Naive thymus-derived CD8-positive, alpha-beta T cell (primary cell): ENCODE results near the gene OCA2. TPM values are rescaled to one million over a fixed set of nuclear protein-coding genes. Genes with fewer than 3 reads are reported as not detected.
"Not testable (repeated sequence)": the region's sequence is repeated elsewhere in the genome, so short reads cannot be mapped to it uniquely, and the experiment has no call there.

Experiments used
- ATAC-seq, 2 donors: fragments of 150-1000 bp; cut with Tn5 transposase in 1 of 2; sonication (Bioruptor Pico), chemical (Tn5 transposase) in 1 of 2; 1 replicate in 1 of 2; 2 replicates in 1 of 2; pipeline ENCODE4 v1.10.0; 2021; ENCODE audit warnings: mild to moderate bottlenecking in 2 of 2, moderate library complexity in 2 of 2
- POLR2A ChIA-PET: fragments of 350-600 bp; sonication (Branson Sonifier 250); formaldehyde crosslinking; loops from one replicate; lab custom pipeline; 2021; ENCODE audit warnings: antibody characterized with exemption; lab: Charles Lee
- DNase-seq, 10 donors: peaks; one replicate each; pipeline versions ENCODE4 v3.0.0 to v3.0.0-alpha.2; 2020 to 2022
- H3K27ac Mint-ChIP-seq, 10 donors: one replicate each; pipeline ENCODE4 v1.8.0; 2020 to 2022; ENCODE audit warnings: mild to moderate bottlenecking in 10 of 10, mixed read lengths in 10 of 10, moderate library complexity in 4 of 10, inconsistent platforms in 1 of 10
- H3K27me3 Mint-ChIP-seq, 5 donors: one replicate each; pipeline ENCODE4 v1.8.0; 2021 to 2022; ENCODE audit warnings: mixed read lengths in 5 of 5
- H3K36me3 Mint-ChIP-seq, 3 donors: one replicate each; pipeline ENCODE4 v1.8.0; 2020 to 2022; ENCODE audit warnings: mixed read lengths in 3 of 3, mild to moderate bottlenecking in 2 of 3, inconsistent platforms in 1 of 3
- H3K4me1 Mint-ChIP-seq, 4 donors: one replicate each; pipeline ENCODE4 v1.8.0; 2021 to 2022; ENCODE audit warnings: mixed read lengths in 4 of 4
- H3K4me3 Mint-ChIP-seq, 10 donors: one replicate each; pipeline ENCODE4 v1.8.0; 2020 to 2022; ENCODE audit warnings: mild to moderate bottlenecking in 10 of 10, mixed read lengths in 10 of 10, moderate library complexity in 6 of 10, inconsistent platforms in 1 of 10
- H3K9me3 Mint-ChIP-seq, 9 donors: one replicate each; pipeline ENCODE4 v1.8.0; 2020 to 2022; ENCODE audit warnings: mixed read lengths in 9 of 9, mild to moderate bottlenecking in 3 of 9, inconsistent platforms in 1 of 9, moderate library complexity in 1 of 9
- polyA plus RNA-seq, 3 donors: library from polyadenylated mRNA; unstranded; fragments of 300-500 nt; fragmentation: Illumina TruSeq; gene quantifications; one replicate each; pipeline ENCODE4 v1.2.3, GENCODE V29; 2021
- total RNA-seq, 8 experiments: library from RNA in 2 of 8; stranded (reverse) in 2 of 8; gene quantifications; one replicate each; pipeline ENCODE4 v1.2.3 and lab custom pipeline; 2021 to 2026

Gene OCA2
- total RNA-seq (not detected), polyA plus RNA-seq (not detected), total RNA-seq (lab: John Stamatoyannopoulos, UW) (0 to 0.09 (median 0) reads per million in 6 experiments)

DNA sequence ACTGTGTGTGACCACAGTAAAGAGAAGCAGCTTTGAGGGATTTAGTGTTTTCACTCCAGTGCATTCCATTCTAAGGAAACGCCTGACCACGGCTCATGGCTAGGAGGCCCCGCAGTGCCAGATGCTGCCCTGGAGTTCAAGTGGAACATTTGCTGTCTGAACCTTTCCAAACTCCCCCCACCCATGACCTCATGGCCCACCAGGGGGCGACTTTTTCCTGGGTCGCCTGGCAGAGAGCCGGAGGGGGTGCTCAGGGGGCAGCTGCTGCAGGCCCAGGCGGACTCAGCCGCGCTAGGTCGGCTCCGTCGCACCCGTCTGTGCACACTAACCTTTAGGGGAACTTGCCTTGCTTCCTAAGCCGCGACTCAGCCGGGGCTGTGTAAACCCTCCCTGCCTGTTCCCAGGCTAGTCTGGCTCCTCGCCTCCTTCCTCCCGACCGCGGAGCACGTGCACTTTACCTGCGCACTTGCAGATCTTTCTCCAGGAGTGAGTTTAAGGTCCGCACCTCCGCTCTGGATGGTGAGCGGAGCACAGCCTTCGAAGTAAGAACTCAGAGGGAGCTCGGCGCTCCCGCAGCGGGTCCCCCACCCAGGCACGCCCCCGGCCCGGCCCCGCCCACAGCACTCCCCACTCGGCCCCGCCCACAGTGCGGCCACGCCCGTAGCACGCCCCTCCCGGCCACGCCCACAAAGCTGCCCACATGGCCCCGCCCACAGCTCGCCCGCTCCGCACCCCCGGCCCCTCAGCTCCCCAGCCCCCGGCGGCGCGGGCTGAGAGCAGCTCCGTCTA, at the start of gene OCA2:
TSS of gene OCA2 (minus strand) at position 550 of the 789 bp plus-strand sequence. CDS start 17,441 bp downstream, outside the sequence.
- H3K4me3 Mint-ChIP-seq, result peak within 1 kb of the TSS; percentile 0 to 85 (median 79)
- H3K4me1 Mint-ChIP-seq, result peaks cover 22 to 36% (median 32%) of the 10 kb centered on the region in 4 donors
- POLR2A ChIA-PET, result no interaction called here
- ATAC-seq (peak; percentile 10 to 26), DNase-seq (peak; percentile 51 to 74 (median 61))
- H3K27ac Mint-ChIP-seq, result peak within 1 kb of the TSS in 4 of 10 donors; percentile 4 to 41 (median 20)
- peaks cover 30 to 77% (median 50%) of the 10 kb centered on the region in 5 donors for H3K27me3 Mint-ChIP-seq
- H3K9me3 Mint-ChIP-seq, result peaks cover 0 to 3% (median 0%) of the 10 kb centered on the region in 9 donors
- H3K36me3 Mint-ChIP-seq, result peaks cover 0 to 15% (median 0%) of the 10 kb centered on the region in 3 donors

- DNase-seq (no peak), ATAC-seq (no peak)
- POLR2A ChIA-PET, result no interaction called here
- peaks cover 7 to 28% (median 13%) of the 10 kb centered on the region in 9 donors for H3K9me3 Mint-ChIP-seq
- no peak overlapping the region for H3K4me3 Mint-ChIP-seq
- H3K27ac Mint-ChIP-seq, result peak overlapping the region in 4 of 10 donors; percentile 9 to 85 (median 36)
- no peaks in the 10 kb centered on the region for H3K27me3 Mint-ChIP-seq
- H3K36me3 Mint-ChIP-seq, result peaks cover 20 to 70% (median 55%) of the 10 kb centered on the region in 3 donors
- peaks cover 0 to 2% (median 0%) of the 10 kb centered on the region in 4 donors for H3K4me1 Mint-ChIP-seq
Observed at GRCh38 chr15:28147801-28148200, 48.7 kb upstream of the OCA2 start.

GRCh38 chr15:28145419-28145818, 46.3 kb upstream of the OCA2 start:
- not testable (repeated sequence) for H3K4me1 Mint-ChIP-seq, DNase-seq, ATAC-seq, H3K27me3 Mint-ChIP-seq
- Mint-ChIP-seq H3K9me3 (peaks cover 7 to 22% (median 8%) of the 10 kb centered on the region in 9 donors), H3K4me3 (peak overlapping the region in 1 of 10 donors; percentile 13), H3K27ac (peak overlapping the region in 2 of 10 donors; percentile 53 to 89), H3K36me3 (peaks cover 12 to 63% (median 48%) of the 10 kb centered on the region in 3 donors)
- POLR2A ChIA-PET, result interaction anchor here (0.5 kb wide), 1 partner anchor 29 kb away, joined by 3 read pairs; no protein-coding TSS in a partner anchor

- Mint-ChIP-seq H3K4me3 (no peak overlapping the region), H3K27me3 (no peaks in the 10 kb centered on the region), H3K4me1 (peaks cover 6 to 22% (median 15%) of the 10 kb centered on the region in 4 donors), H3K36me3 (peaks cover 6 to 73% (median 54%) of the 10 kb centered on the region in 3 donors), H3K27ac (peak overlapping the region in 3 of 10 donors; percentile 10 to 70 (median 33)), H3K9me3 (no peaks in the 10 kb centered on the region)
- POLR2A ChIA-PET, result no interaction called here
- DNase-seq (no peak), ATAC-seq (no peak)
Observed at GRCh38 chr15:28140062-28140461, 40.9 kb upstream of the OCA2 start.

- H3K4me3 Mint-ChIP-seq, result peak overlapping the region in 2 of 10 donors; percentile 40 to 54
Observed at GRCh38 chr15:28137408-28138039, 38.4 kb upstream of the OCA2 start.

GRCh38 chr15:28136236-28136904, 37.3 kb upstream of the OCA2 start:
- H3K27me3 Mint-ChIP-seq, POLR2A ChIA-PET, H3K9me3 Mint-ChIP-seq: not testable (repeated sequence)
- Mint-ChIP-seq H3K4me1 (peaks cover 6 to 22% (median 15%) of the 10 kb centered on the region in 4 donors), H3K27ac (peak overlapping the region in 4 of 10 donors; percentile 11 to 97 (median 71)), H3K36me3 (peaks cover 4 to 71% (median 34%) of the 10 kb centered on the region in 3 donors), H3K4me3 (peak overlapping the region in 2 of 10 donors; percentile 40 to 70)
- DNase-seq (peak in 1 of 10 donors; percentile 27), ATAC-seq (peak; percentile 84 to 86)

More at GRCh38 chr15:28137408-28138039, 38.4 kb upstream of the OCA2 start:
- H3K27me3 Mint-ChIP-seq, H3K9me3 Mint-ChIP-seq, POLR2A ChIA-PET, ATAC-seq: not testable (repeated sequence)
- H3K4me1 Mint-ChIP-seq, result peaks cover 6 to 22% (median 15%) of the 10 kb centered on the region in 4 donors
- DNase-seq, result peak in 1 of 10 donors; percentile 9
- peak overlapping the region in 4 of 10 donors; percentile 11 to 97 (median 70) for H3K27ac Mint-ChIP-seq
- H3K36me3 Mint-ChIP-seq, result peaks cover 9 to 74% (median 42%) of the 10 kb centered on the region in 3 donors

- DNase-seq (no peak), ATAC-seq (no peak)
- H3K36me3 Mint-ChIP-seq, result peaks cover 4 to 66% (median 16%) of the 10 kb centered on the region in 3 donors
- peak overlapping the region in 1 of 10 donors; percentile 97 for H3K27ac Mint-ChIP-seq
- POLR2A ChIA-PET, result no interaction called here
- H3K27me3 Mint-ChIP-seq, result no peaks in the 10 kb centered on the region
- H3K9me3 Mint-ChIP-seq, result no peaks in the 10 kb centered on the region
- no peak overlapping the region for H3K4me3 Mint-ChIP-seq
- H3K4me1 Mint-ChIP-seq, result peaks cover 4 to 21% (median 13%) of the 10 kb centered on the region in 4 donors
Observed at GRCh38 chr15:28133281-28133680, 34.2 kb upstream of the OCA2 start.

DNA sequence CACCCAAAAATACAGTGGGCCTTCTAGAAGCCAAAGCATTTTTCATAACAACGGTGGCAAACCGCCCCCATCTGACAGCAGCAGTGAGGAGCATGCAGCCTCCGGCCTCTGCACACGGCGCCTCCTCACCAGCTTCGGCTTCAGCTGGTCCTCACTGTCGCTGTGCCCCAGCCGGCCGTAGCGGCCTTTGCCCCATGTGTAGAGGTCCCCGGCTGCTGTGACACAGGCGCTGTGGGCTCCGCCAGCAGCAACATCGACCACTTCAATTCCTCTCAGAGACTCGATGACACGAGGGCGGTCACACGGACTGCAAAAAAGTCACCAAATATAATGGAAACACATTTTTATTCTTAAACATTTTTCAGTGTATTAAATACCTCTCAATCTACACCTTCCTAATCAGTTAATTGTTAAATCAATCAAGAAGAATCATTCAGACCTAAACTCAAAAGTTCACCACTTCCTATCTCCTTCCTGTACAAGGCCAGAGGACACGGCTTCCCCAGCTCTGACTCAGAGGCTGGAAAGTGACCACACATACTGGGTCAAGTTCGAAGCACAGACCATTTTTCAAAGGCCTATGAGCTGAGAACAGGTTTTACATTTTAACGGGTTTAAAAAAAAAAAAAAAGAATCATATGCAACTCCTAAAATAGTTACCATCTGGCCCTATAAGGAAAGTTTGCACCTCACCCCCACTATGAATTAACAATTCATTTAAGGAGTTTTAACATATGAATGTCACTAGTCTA, 33.6 kb upstream of the OCA2 start:
- H3K4me1 Mint-ChIP-seq, result peaks cover 1 to 21% (median 12%) of the 10 kb centered on the region in 4 donors
- DNase-seq, result no peak
- H3K9me3 Mint-ChIP-seq, result no peaks in the 10 kb centered on the region
- peak overlapping the region in 2 of 10 donors; percentile 34 to 84 for H3K27ac Mint-ChIP-seq
- H3K36me3 Mint-ChIP-seq, result peaks cover 4 to 68% (median 13%) of the 10 kb centered on the region in 3 donors
- peak overlapping the region in 1 of 10 donors; percentile 26 for H3K4me3 Mint-ChIP-seq
- ATAC-seq, result no peak
- POLR2A ChIA-PET, result no interaction called here
- H3K27me3 Mint-ChIP-seq, result no peaks in the 10 kb centered on the region

- Mint-ChIP-seq H3K9me3 (no peaks in the 10 kb centered on the region), H3K27ac (no peak overlapping the region), H3K4me3 (no peak overlapping the region), H3K27me3 (no peaks in the 10 kb centered on the region), H3K36me3 (peaks cover 4 to 69% (median 15%) of the 10 kb centered on the region in 3 donors), H3K4me1 (peaks cover 2 to 15% (median 8%) of the 10 kb centered on the region in 4 donors)
- POLR2A ChIA-PET, result no interaction called here
- DNase-seq (no peak), ATAC-seq (no peak)
Observed at GRCh38 chr15:28131946-28132345, 32.8 kb upstream of the OCA2 start.

DNA sequence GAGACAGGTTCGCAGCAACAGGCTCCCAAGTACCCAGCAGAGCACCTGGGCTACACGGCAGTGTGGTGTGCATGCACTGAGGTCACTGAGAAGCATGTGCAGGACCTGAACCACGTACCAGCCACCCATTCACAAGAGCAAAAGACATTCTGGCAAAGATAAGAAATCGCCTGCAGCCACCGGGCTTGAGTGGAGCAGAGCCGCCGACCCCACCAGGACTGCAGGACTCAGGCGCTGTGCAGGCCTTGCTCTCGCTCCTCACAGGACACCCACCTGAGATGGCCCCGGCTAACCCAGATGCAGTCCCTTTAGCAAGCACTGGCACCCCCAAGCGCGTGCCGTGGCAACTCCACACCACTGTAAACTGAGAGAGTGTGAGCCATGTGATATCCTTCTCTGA, 32.3 kb upstream of the OCA2 start:
- ATAC-seq (no peak), DNase-seq (no peak)
- POLR2A ChIA-PET, result no interaction called here
- peaks cover 4 to 65% (median 16%) of the 10 kb centered on the region in 3 donors for H3K36me3 Mint-ChIP-seq
- no peak overlapping the region for H3K4me3 Mint-ChIP-seq
- peak overlapping the region in 2 of 10 donors; percentile 15 to 53 for H3K27ac Mint-ChIP-seq
- H3K4me1 Mint-ChIP-seq, result peaks cover under 1 to 10% (median 3%) of the 10 kb centered on the region in 4 donors
- H3K9me3 Mint-ChIP-seq, result no peaks in the 10 kb centered on the region
- no peaks in the 10 kb centered on the region for H3K27me3 Mint-ChIP-seq

- DNase-seq, result no peak
- H3K9me3 Mint-ChIP-seq, result no peaks in the 10 kb centered on the region
- no peak overlapping the region for H3K4me3 Mint-ChIP-seq
- no peaks in the 10 kb centered on the region for H3K27me3 Mint-ChIP-seq
- H3K36me3 Mint-ChIP-seq, result peaks cover 4 to 65% (median 16%) of the 10 kb centered on the region in 3 donors
- POLR2A ChIA-PET, result no interaction called here
- peaks cover 0 to 2% (median 2%) of the 10 kb centered on the region in 4 donors for H3K4me1 Mint-ChIP-seq
- no peak for ATAC-seq
- peak overlapping the region in 1 of 10 donors; percentile 57 for H3K27ac Mint-ChIP-seq
Observed at GRCh38 chr15:28130651-28131050, 31.5 kb upstream of the OCA2 start.
